ENCODE results near the gene C19orf47.

C19orf47 gene

GRCh38 chr19:40304306-40304705 lies 43.9 kb downstream of the C19orf47 start:
- no peak for TF ChIP-seq CTCF (IDR thresholded peaks at IDR 0.05; ENCODE audit: borderline replicate concordance, insufficient read depth, low read depth, low read length)
- H3K4me3 ChIP-seq (ENCODE audit: low read depth, low read length) = no peak overlapping the region

- TF ChIP-seq CTCF (IDR thresholded peaks at IDR 0.05; ENCODE audit: borderline replicate concordance, insufficient read depth, low read depth, low read length) = no peak
- H3K4me3 ChIP-seq (ENCODE audit: low read depth, low read length) = no peak overlapping the region
These were observed 44.4 kb downstream of the C19orf47 start for GRCh38 chr19:40303765-40304164.

DNA sequence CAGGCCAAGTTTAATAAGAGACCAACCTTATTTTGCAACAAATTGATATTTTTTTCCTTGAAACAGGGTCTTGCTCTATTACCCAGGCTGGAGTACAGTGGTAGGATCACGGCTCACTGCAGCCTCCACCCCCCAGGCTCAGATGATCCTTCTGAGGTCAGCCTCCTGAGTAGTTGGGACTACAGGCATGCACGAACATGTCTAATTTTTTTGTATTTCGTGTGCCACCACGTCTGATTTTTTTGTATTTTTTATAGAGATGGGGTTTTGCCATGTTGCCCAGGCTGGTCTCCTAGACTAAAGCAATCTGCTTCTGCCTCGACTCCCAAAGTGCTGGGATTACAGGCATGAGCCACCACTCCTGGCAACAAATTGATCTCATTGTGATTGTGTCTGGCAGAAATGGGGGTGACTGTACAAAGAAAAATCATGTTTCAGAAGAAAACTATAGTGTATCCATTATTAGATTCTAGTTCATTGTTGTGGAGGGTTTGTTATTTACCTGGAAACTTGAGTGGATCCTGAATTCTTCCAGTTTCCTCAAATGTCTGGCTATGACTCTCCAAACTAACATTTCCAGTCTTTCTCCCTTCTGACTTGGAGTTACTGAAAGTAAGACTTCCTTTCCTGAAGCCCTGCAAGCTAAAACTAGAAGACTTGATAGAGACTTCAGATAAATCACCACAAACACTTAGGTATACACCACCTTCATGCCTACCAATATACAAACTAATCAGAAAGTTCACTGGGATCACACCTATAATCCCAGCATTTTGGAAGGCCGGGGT lies 45.8 kb downstream of the C19orf47 start:
- TF ChIP-seq CTCF (IDR thresholded peaks at IDR 0.05; ENCODE audit: borderline replicate concordance, insufficient read depth, low read depth, low read length) = no peak
- no peak overlapping the region for H3K4me3 ChIP-seq (ENCODE audit: low read depth, low read length)

DNA sequence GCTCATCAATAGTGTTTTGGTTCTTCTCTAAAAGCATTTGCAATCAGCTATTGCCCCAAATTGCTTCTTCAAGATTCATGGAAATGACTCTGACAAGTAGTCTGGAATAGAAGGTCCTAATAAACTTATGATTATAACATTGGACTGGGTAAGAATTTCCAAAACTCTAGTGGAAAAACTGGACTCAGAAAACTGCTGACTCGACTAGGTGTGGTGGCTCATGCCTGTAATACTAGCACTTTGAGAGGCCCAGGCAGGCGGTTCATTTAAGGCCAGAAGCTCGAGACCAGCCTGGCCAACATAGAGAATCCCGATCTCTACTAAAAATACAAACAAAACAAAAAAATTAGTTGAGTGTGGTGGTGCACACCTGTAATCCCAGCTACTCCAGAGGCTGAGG lies 47.5 kb downstream of the C19orf47 start:
- H3K4me3 ChIP-seq (ENCODE audit: low read depth, low read length) = no peak overlapping the region
- no peak for TF ChIP-seq CTCF (IDR thresholded peaks at IDR 0.05; ENCODE audit: borderline replicate concordance, insufficient read depth, low read depth, low read length)

DNA sequence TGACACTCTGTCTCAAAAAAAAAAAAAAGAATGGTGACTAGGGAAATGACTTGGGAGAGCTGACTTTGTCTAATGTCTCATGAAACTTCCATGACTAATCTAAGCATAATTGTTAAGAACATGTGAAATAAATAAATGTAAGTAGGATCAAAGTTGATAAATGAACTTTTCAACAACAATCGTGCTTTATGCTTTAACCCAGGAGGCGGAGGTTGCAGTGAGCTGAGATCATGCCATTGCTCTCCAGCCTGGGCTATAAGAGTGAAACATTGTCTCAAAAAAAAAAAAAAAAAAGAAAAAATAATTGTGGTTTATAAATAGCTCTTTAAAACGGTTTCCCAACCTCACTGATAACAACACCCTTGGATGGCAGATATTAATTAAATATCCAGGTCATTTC lies 50.2 kb downstream of the C19orf47 start:
- no peak for TF ChIP-seq CTCF (IDR thresholded peaks at IDR 0.05; ENCODE audit: borderline replicate concordance, insufficient read depth, low read depth, low read length)
- H3K4me3 ChIP-seq (ENCODE audit: low read depth, low read length) = no peak overlapping the region

- no peak for TF ChIP-seq CTCF (IDR thresholded peaks at IDR 0.05; ENCODE audit: borderline replicate concordance, insufficient read depth, low read depth, low read length)
- no peak overlapping the region for H3K4me3 ChIP-seq (ENCODE audit: low read depth, low read length)
These were observed 53.6 kb downstream of the C19orf47 start for GRCh38 chr19:40294560-40294959.

GRCh38 chr19:40286971-40287421 lies 61.2 kb downstream of the C19orf47 start:
- TF ChIP-seq CTCF (IDR thresholded peaks at IDR 0.05; ENCODE audit: borderline replicate concordance, insufficient read depth, low read depth, low read length) = no peak

More at GRCh38 chr19:40286971-40287421, 61.2 kb downstream of the C19orf47 start:
- H3K4me3 ChIP-seq (ENCODE audit: low read depth, low read length) = no peak overlapping the region

All from GM12875 (cell line).